NB4 (cell line): ENCODE data around the gene KAZALD1.

Experiments used
- CTCF ChIP-seq: IDR thresholded peaks from one replicate; pipeline ENCODE4 v1.5.1; 2012; ENCODE audit warnings: low read depth, low read length
- POLR2A ChIP-seq: IDR thresholded peaks from 2 replicates; pipeline ENCODE4 v1.6.1; 2011; ENCODE audit warnings: mild to moderate bottlenecking; ENCODE audit not compliant: insufficient read length; ENCODE audit errors: extremely low read depth

GRCh38 chr10:101096378-101096777 is 34.6 kb downstream of the KAZALD1 start:
- TF ChIP-seq CTCF (no peak), POLR2A (no peak)
